Measurements from ENCODE around the gene CHRNA4.

DNA sequence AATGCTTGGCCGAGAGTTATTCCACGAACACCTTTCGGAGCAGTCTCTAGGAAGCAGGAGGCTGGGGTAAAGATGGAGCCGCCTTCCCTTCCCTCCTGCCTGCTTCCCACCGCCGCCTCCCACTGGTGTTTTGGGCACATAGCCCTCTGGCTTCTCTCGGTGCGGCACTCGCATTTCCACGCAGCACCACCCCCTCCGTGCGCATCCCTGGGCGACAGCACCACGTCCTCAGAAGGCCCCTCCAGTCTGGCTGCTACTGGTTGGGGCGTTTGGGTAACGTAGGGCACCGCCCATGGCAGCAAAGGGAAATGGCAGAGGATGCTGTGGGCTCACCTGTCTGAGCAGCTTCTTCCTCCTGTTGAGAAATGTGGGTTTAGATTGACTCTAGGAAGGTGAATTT, 65.7 kb downstream of the CHRNA4 start:
- TF ChIP-seq, protein P1, sequence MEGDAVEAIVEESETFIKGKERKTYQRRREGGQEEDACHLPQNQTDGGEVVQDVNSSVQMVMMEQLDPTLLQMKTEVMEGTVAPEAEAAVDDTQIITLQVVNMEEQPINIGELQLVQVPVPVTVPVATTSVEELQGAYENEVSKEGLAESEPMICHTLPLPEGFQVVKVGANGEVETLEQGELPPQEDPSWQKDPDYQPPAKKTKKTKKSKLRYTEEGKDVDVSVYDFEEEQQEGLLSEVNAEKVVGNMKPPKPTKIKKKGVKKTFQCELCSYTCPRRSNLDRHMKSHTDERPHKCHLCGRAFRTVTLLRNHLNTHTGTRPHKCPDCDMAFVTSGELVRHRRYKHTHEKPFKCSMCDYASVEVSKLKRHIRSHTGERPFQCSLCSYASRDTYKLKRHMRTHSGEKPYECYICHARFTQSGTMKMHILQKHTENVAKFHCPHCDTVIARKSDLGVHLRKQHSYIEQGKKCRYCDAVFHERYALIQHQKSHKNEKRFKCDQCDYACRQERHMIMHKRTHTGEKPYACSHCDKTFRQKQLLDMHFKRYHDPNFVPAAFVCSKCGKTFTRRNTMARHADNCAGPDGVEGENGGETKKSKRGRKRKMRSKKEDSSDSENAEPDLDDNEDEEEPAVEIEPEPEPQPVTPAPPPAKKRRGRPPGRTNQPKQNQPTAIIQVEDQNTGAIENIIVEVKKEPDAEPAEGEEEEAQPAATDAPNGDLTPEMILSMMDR (IDR thresholded peaks at IDR 0.05; ENCODE audit: low read depth, low read length): peak; percentile 12; the same call in 1 of the 2 replicates
- no peak for TF ChIP-seq EZH2phosphoT487 (IDR thresholded peaks at IDR 0.05; ENCODE audit: low read depth)

Measured in OCI-LY3 (cell line).